NOMO-1 treated with DMSO at 0.1 percent for 48 hours (cell line): ENCODE measurements around the gene RBM4.
A peak's percentile ranks its signal among the peaks of the same experiment; 100 is the strongest.
"Not testable (repeated sequence)": the region's sequence is repeated elsewhere in the genome, so short reads cannot be mapped to it uniquely, and the experiment has no call there.

Source experiments
- DNase-seq: peaks from one replicate; lab custom pipeline; 2025; ENCODE audit not compliant: unreplicated experiment; lab: John Stamatoyannopoulos, UW

The RBM4 gene

GRCh38 chr11:66638177-66639065 lies at the start of gene RBM4:
RBM4 (plus strand) TSS chr11:66638703; CDS start chr11:66639712, 1,009 bp downstream.
- peak; percentile 100 for DNase-seq

GRCh38 chr11:66589315-66589714 lies 49.2 kb upstream of the RBM4 start:
- not testable (repeated sequence) for DNase-seq

- no peak for DNase-seq
These were observed 48.4 kb upstream of the RBM4 start for GRCh38 chr11:66589996-66590675.

- no peak for DNase-seq
These were observed 47.3 kb upstream of the RBM4 start for GRCh38 chr11:66591175-66591574.

DNA sequence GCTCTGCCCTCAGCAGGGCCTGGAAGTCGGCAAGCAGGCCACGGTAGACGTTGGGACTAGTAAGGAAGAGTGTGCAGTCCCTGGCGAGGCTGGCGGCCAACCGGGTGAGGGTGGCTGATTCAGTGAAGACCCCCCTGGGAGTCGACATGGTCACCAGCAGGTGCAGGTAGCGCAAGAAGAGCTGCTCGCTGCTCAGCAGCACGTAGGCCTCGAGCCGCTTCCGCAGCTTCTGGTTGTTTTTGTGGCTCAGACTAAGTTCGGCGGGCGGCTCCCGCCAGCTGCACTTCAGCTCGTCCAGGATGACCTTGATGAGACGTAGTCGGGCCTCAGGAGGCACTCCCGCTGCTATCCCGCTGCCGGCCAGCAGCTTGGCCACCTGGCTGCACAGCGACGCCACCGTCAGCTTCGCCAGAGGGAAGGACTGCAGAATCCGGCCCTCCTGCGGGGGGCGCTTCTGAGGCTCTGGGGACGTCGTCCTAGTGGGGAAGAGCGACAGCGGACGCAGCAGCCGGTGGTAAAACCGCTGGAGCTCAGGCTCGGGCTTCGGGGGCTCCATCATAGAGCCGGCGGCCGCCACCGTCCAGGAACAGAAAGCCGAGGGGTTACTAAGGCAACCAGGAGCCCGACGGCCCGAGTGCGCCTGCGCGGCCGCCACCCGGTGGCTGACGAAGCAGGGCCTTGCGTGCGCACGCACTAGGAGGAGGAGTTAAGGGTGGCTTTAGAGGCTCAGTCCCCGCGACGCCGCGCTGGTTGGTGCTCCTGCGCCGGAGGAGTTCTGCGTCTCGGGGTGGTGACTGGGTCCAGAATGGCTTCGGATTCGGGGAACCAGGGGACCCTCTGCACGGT lies 45.8 kb upstream of the RBM4 start, which contains the start of the genes CCDC87 and CCS:
CCDC87 (minus strand) TSS at position 607 of the 846 bp plus-strand sequence; CDS start at position 559, 48 bp downstream.
CCS (plus strand) TSS at position 729 of the 846 bp plus-strand sequence; CDS start at position 806, 77 bp downstream.
- DNase-seq = peak; percentile 93

DNA sequence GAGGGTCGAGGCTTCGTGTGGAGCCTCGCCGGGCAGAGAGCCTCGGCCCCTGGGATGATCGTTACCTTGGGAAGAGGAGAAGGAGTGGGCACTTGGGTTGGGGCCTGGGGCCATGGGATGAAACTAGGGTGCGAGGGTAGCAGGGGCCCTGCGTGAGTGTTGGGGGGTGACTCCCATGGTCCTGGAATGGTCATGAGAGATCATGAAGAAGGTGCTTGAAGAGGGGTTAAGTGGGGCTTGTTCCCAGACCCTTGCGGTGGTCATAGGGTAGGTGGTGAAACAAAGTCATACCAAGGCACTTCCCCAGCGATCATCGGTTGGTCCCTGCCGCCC lies 45.2 kb upstream of the RBM4 start:
- DNase-seq = peak; percentile 10

GRCh38 chr11:66593650-66594049 lies 44.9 kb upstream of the RBM4 start:
- DNase-seq = no peak

GRCh38 chr11:66595245-66595904 lies 43.1 kb upstream of the RBM4 start:
- DNase-seq = peak; percentile 83

GRCh38 chr11:66598993-66599392 lies 39.5 kb upstream of the RBM4 start:
- no peak for DNase-seq

DNA sequence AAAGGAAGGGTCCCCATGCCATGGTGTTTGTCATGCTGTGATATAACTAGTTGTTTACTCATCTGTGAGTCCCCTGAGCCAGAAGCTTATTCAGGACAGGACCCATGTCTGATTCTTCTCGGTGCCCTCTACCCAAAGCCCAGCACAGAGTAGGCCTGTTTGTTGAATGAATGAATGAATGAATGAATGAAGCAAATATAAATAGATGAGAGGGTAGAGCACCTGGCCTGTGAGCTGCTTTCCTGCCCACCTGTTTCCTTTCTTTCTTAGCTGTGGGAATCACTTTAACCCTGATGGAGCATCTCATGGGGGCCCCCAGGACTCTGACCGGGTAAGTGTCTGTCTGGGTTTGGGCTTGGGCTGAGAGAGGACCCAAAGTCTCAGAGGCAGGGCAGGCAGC lies 38.3 kb upstream of the RBM4 start:
- DNase-seq = no peak

GRCh38 chr11:66600631-66601233 lies 37.8 kb upstream of the RBM4 start:
- DNase-seq = peak; percentile 34

DNA sequence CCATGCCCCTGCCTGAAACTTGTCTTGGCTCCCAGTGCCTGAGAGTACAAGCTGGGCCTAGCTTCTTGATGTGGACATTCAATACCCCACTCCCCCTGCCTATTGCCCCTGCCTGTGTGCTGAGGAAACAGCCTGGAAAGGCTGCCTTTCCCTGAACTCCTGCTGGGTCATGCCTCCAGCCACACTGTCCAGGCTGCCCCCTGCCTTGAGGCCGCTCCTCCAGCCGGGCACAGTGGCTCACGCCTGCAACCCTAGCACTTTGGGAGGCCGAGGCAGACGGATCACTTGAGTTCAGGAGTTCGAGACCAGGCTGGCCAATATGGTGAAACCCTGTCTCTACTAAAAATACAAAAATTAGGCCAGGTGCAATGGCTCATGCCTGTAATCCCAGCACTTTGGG lies 35.4 kb upstream of the RBM4 start:
- no peak for DNase-seq

GRCh38 chr11:66604155-66604554 lies 34.3 kb upstream of the RBM4 start:
- no peak for DNase-seq

GRCh38 chr11:66606608-66607007 lies 31.9 kb upstream of the RBM4 start:
- not testable (repeated sequence) for DNase-seq

- peak; percentile 16 for DNase-seq
These were observed 31.2 kb upstream of the RBM4 start for GRCh38 chr11:66607126-66607834.

DNA sequence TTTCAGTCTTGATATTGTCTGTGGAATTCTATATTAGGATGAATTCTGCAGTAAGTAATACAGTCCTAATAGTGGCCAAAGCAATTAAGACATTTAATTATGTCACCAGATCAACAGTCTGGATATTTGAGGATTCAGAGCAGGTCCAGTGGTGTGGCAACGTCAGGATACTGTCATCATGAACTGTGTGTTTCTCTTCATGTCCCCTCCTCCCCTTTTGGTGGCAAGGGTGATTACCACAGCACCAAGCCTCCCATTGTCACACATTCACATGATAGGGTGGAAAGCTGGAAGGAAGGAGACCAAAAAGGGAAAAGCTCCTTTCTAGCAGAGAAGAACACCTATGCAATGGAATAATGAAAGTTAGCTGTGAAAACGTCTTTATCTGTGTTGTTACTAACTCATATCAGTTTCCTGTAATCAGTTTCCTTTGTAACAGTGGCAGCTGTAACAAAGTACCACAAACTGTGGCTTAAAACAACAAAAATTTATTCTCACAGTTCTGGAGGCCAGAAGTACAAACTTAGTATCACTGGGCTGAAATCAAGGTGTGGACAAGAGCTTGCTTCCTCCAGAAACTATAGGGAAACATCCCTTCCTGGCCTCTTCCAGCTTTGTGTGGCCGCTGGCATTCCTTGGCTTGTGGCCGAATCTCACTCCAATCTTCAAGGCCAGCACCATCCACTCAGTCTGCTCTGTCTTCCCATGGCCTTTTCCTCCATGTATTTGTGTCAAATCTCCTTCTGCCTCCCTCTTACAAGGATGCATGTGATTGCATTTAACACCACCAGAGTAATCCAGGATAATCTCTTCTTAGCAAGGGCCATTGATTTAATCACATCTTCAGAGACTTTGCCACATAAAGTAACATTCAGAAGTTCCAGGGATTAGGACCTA lies 28.5 kb upstream of the RBM4 start:
- no peak for DNase-seq

GRCh38 chr11:66612458-66612857 lies 26.0 kb upstream of the RBM4 start:
- no peak for DNase-seq

- no peak for DNase-seq
These were observed 24.4 kb upstream of the RBM4 start for GRCh38 chr11:66614073-66614472.
